PFSK-1 (cell line): ENCODE data around the gene ZFAND5.

Experiments
- FOXP2 ChIP-seq: optimal IDR thresholded peaks from 2 replicates; pipeline ENCODE3; 2011; ENCODE audit warnings: borderline replicate concordance, control low read depth, inconsistent platforms; ENCODE audit not compliant: insufficient read depth; ENCODE audit errors: extremely low read length, extremely low read depth
- POLR2AphosphoS5 ChIP-seq: IDR thresholded peaks from 2 replicates; pipeline ENCODE4 v1.6.1; 2012; ENCODE audit warnings: low read depth, mild to moderate bottlenecking, control low read depth, low read length, moderate library complexity
- REST ChIP-seq, 2 experiments: IDR thresholded peaks; 2 replicates each; pipeline versions ENCODE4 v1.6.1 to v1.8.0; 2011 to 2012; ENCODE audit warnings: low read depth in 2 of 2, low read length in 2 of 2, control low read depth in 1 of 2, inconsistent platforms in 1 of 2, mild to moderate bottlenecking in 1 of 2, moderate library complexity in 1 of 2; ENCODE audit not compliant: insufficient read depth in 1 of 2
- SIN3A ChIP-seq: IDR thresholded peaks from 2 replicates; pipeline ENCODE4 v1.6.1; 2012; ENCODE audit warnings: mild to moderate bottlenecking, low read length, moderate library complexity, borderline replicate concordance; ENCODE audit not compliant: insufficient read depth
- TAF1 ChIP-seq: IDR thresholded peaks from 2 replicates; pipeline ENCODE4 v1.6.1; 2012; ENCODE audit warnings: low read length, control low read depth, borderline replicate concordance; ENCODE audit not compliant: insufficient read depth

The ZFAND5 gene

DNA sequence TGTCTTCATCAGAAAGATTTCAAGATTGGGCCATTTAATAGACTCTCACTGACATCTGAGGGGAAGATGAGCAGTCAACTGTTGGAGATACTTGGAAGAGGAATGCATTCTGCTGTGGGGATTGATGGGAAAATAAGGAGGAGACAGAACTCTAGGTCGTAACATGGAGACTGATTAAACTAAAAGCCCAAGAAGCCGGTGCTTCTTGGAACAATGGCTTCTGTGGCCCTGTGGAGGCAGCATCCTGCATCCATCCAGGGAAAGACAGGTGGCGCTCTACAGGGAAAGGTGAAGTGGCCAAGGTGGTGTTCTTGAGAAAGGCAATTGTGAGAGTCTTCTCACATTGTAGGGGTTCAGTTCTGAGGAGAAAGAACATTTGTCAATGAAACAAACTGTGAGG, 31.3 kb downstream of the ZFAND5 start:
- TF ChIP-seq SIN3A (no peak), TAF1 (no peak), POLR2AphosphoS5 (no peak), REST (IDR thresholded peaks at IDR 0.05; ENCODE audit: insufficient read depth in 1 of 2, low read depth in 2 of 2, low read length in 2 of 2) (no peak), FOXP2 (no peak)

DNA sequence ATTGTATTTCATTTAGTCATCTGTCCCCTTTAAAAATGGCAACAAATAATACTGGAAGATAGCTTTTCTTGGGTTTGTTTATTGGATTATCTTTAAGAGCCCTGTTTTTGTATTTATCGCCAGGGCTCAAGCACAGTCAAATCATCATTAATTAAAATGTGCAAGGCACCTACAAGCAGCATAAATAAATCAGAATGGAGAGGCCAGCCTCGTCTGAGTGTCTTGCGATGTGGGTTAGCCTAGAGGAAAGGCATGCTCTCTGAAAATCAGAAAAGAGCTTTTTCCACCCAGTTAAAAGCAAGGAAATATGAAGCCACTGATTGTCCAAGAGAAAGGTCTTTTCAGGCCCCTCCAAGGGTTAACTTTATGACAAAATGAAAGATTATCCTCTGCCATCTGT, 31.8 kb downstream of the ZFAND5 start:
- TF ChIP-seq FOXP2 (no peak), POLR2AphosphoS5 (no peak), SIN3A (no peak), REST (IDR thresholded peaks at IDR 0.05; ENCODE audit: insufficient read depth in 1 of 2, low read depth in 2 of 2, low read length in 2 of 2) (no peak), TAF1 (no peak)

- no peak for TF ChIP-seq SIN3A
- TF ChIP-seq FOXP2, result no peak
- no peak for TF ChIP-seq POLR2AphosphoS5
- TF ChIP-seq REST (IDR thresholded peaks at IDR 0.05; ENCODE audit: insufficient read depth in 1 of 2, low read depth in 2 of 2, low read length in 2 of 2), result no peak
- no peak for TF ChIP-seq TAF1
These were observed 32.7 kb downstream of the ZFAND5 start for GRCh38 chr9:72332351-72332750.

- TF ChIP-seq FOXP2 (no peak), POLR2AphosphoS5 (no peak), TAF1 (no peak), REST (IDR thresholded peaks at IDR 0.05; ENCODE audit: insufficient read depth in 1 of 2, low read depth in 2 of 2, low read length in 2 of 2) (no peak), SIN3A (no peak)
These were observed 37.4 kb downstream of the ZFAND5 start for GRCh38 chr9:72327631-72328030.

DNA sequence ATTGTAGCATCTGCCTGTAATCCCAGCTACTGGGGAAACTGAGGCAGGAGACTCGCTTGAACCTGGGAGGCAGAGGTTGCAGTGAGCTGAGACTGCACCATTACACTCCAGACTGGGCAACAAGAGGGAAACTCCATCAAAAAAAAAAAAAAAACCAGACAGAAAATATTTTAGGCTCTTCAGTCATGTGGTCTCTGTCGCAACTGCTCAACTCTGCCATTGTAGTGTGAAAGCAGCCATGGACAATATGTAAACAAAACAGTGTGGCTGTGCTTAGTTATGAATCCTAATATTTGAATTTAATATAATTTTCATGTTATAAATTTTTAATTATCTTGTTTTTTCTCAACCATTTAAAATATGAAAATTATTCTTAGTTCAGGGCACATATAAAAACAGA, 38.4 kb downstream of the ZFAND5 start:
- TF ChIP-seq POLR2AphosphoS5 (no peak), REST (IDR thresholded peaks at IDR 0.05; ENCODE audit: insufficient read depth in 1 of 2, low read depth in 2 of 2, low read length in 2 of 2) (no peak), SIN3A (no peak), FOXP2 (no peak), TAF1 (no peak)
